ENCODE results near the gene RHOT2. TPM values are rescaled to one million over a fixed set of nuclear protein-coding genes. Genes with fewer than 3 reads are reported as not detected.

Gene RHOT2
- total and polyA plus RNA-seq, 2 of the 8 experiments (the other 6 are each of a cell fraction or from before 2014, with no cell fraction given), result 149 to 194 TPM

GRCh38 chr16:679814-680624 is 12.1 kb downstream of the RHOT2 start, which contains the start of gene STUB1:
Gene STUB1, plus strand, starts transcription at chr16:680410. Its CDS starts 116 bp downstream, at chr16:680526.
- Histone ChIP-seq H2AFZ (ENCODE audit: low read length) (no peak within 1 kb of the TSS), H3K36me3 (ENCODE audit: control insufficient read depth in 2 of 4, insufficient read depth in 4 of 4, low read length in 3 of 4) (peaks cover 4 to 16% (median 13%) of the 10 kb centered on the region in 4 experiments; a peak in 7 of 8 replicates), H3K4me1 (replicated peaks in 1 of 4; ENCODE audit: control insufficient read depth in 3 of 4, insufficient read depth in 4 of 4, low read length in 3 of 4) (peaks cover 0 to 34% (median 28%) of the 10 kb centered on the region in 4 experiments; a peak in 6 of 7 replicates), H3K4ac (replicated peaks; ENCODE audit: insufficient read length, low read depth, low read length) (no peak within 1 kb of the TSS), H2BK12ac (ENCODE audit: low read depth, low read length) (peak within 1 kb of the TSS; percentile 84; the same call in 1 of the 2 replicates), H3K4me3 (ENCODE audit: extremely low read depth in 1 of 4, insufficient read depth in 2 of 4, low read depth in 3 of 4, low read length in 4 of 4) (peak within 1 kb of the TSS; percentile 72 to 89 (median 80)), H3K27me3 (replicated peaks in 1 of 4; ENCODE audit: control insufficient read depth in 3 of 4, extremely low read depth in 1 of 4, insufficient read depth in 3 of 4, low read length in 3 of 4) (peaks cover 0 to 2% (median 0%) of the 10 kb centered on the region in 4 experiments; a peak in 2 of 7 replicates), H3K27ac (ENCODE audit: low read depth, low read length) (peak within 1 kb of the TSS; percentile 72), H4K91ac (replicated peaks; ENCODE audit: insufficient read length, low read length) (peak within 1 kb of the TSS; percentile 74), H4K8ac (ENCODE audit: extremely low read depth, insufficient read depth, low read length) (peak within 1 kb of the TSS; percentile 82), H3K18ac (ENCODE audit: extremely low read depth, low read length) (peak within 1 kb of the TSS; percentile 32), H3K79me2 (ENCODE audit: control insufficient read depth in 1 of 2, insufficient read depth in 2 of 2, low read length in 2 of 2) (peaks cover 0 to 12% of the 10 kb centered on the region in 2 experiments; a peak in 1 of 4 replicates), H3K14ac (ENCODE audit: insufficient read length) (no peak within 1 kb of the TSS), H2BK120ac (replicated peaks; ENCODE audit: low read depth, low read length) (no peak within 1 kb of the TSS), H3K23ac (ENCODE audit: insufficient read length) (no peak within 1 kb of the TSS), H2BK5ac (ENCODE audit: low read depth, low read length) (peak within 1 kb of the TSS; percentile 49; the same call in 1 of the 2 replicates), H2BK15ac (ENCODE audit: low read length) (no peak within 1 kb of the TSS), H3K4me2 (ENCODE audit: insufficient read depth in 1 of 2, low read depth in 2 of 2, low read length in 2 of 2) (peak within 1 kb of the TSS; percentile 74 to 92), H3K9ac (replicated peaks in 1 of 4; ENCODE audit: extremely low read depth in 1 of 4, low read depth in 3 of 4, low read length in 3 of 4) (peak within 1 kb of the TSS; percentile 13 to 72 (median 64); a peak in 6 of 7 replicates), H3K9me3 (ENCODE audit: insufficient read depth in 2 of 2, low read depth in 1 of 2, low read length in 1 of 2) (no peaks in the 10 kb centered on the region), H3K79me1 (ENCODE audit: low read depth, low read length) (peaks cover 6% of the 10 kb centered on the region; the same call in 1 of the 2 replicates), H2BK20ac (ENCODE audit: low read length) (no peak within 1 kb of the TSS), H3K56ac (replicated peaks; ENCODE audit: insufficient read length, low read depth, low read length) (peak within 1 kb of the TSS; percentile 59), H2AK5ac (ENCODE audit: low read depth, low read length) (no peak within 1 kb of the TSS), H4K20me1 (replicated peaks in 1 of 2; ENCODE audit: control insufficient read depth in 1 of 2, insufficient read depth in 2 of 2, low read length in 2 of 2) (peaks cover 4 to 26% of the 10 kb centered on the region in 2 experiments), H3K23me2 (ENCODE audit: low read depth, low read length) (peaks cover 17% of the 10 kb centered on the region), H4K5ac (ENCODE audit: insufficient read length, low read depth, low read length) (peak within 1 kb of the TSS; percentile 62)
- WGBS, 2 experiments (ENCODE audit: extremely low coverage in 1 of 2, insufficient coverage in 1 of 2, insufficient read length in 1 of 2, insufficient replicate concordance in 2 of 2, low coverage in 1 of 2, low lambda C conversion rate in 2 of 2, missing lambda C conversion rate in 1 of 2), result 4% methylated on average over 25 of the region's 91 CpGs; no CpG with 5 or more reads in 1 of the 2 experiments
- FAIRE-seq (no peak), DNase-seq (ENCODE audit: low read depth in 1 of 2, low spot score in 2 of 2) (peak; percentile 64 to 95)
- ChIA-PET POLR2A (ENCODE audit: partially characterized antibody) (interaction anchor here (0.6 to 13.3 kb wide), 17 partner anchors 10 to 297 kb away, joined by 3 to 214 read pairs (median 5); partner anchors contain the start of genes ANTKMT, CCDC78, HAGHL and PGAP6), CTCF (ENCODE audit: partially characterized antibody) (interaction anchor here (0.9 to 1.8 kb wide), 4 partner anchors 11 to 32 kb away, joined by 3 to 5 read pairs (median 4); partner anchors contain the start of genes WDR24 and WDR90)
- no peak for TF ChIP-seq NRF1 (IDR thresholded peaks at IDR 0.05; ENCODE audit: low read depth, low read length)
- peak; percentile 87; the same call in 1 of the 2 replicates for TF ChIP-seq RBBP5 (IDR thresholded peaks at IDR 0.05; ENCODE audit: borderline replicate concordance, low read depth, low read length)
- TF ChIP-seq BACH1 (IDR thresholded peaks at IDR 0.05; ENCODE audit: low read length), result peak; percentile 59; the same call in 1 of the 2 replicates
- peak; percentile 40 for TF ChIP-seq ASH2L (IDR thresholded peaks at IDR 0.05; ENCODE audit: low read length)
- TF ChIP-seq GABPA (IDR thresholded peaks at IDR 0.05; ENCODE audit: borderline replicate concordance, insufficient read depth, low read length), result no peak
- TF ChIP-seq BCL11A (IDR thresholded peaks at IDR 0.05; ENCODE audit: low read depth in 2 of 2, low read length in 2 of 2), result no peak
- TF ChIP-seq BRCA1 (IDR thresholded peaks at IDR 0.05; ENCODE audit: low read depth, low read length), result no peak
- 0 out of 2 replicates have a peak, but pooled peaks have one; percentile 15 for TF ChIP-seq POLR2AphosphoS5 (IDR thresholded peaks at IDR 0.05; ENCODE audit: low read depth, low read length)
- no peak for TF ChIP-seq JUND (IDR thresholded peaks at IDR 0.05; ENCODE audit: low read length)
- TF ChIP-seq KDM1A (IDR thresholded peaks at IDR 0.05; ENCODE audit: borderline replicate concordance, low read length), result 0 out of 2 replicates have a peak, but pooled peaks have one; percentile 10

Measured in H1 (cell line).